GDM1 (cell line): ENCODE measurements around the gene LRRC59.
"Not testable (repeated sequence)": the region's sequence is repeated elsewhere in the genome, so short reads cannot be mapped to it uniquely, and the experiment has no call there.

ENCODE experiments used
- DNase-seq: peaks from one replicate; lab custom pipeline; 2025; lab: John Stamatoyannopoulos, UW

LRRC59 gene

GRCh38 chr17:50397111-50397918 lies at the start of gene LRRC59:
Gene LRRC59, minus strand, starts transcription at chr17:50397523. Its CDS starts 206 bp downstream, at chr17:50397317.
- peak; percentile 80 for DNase-seq

GRCh38 chr17:50445730-50446325 lies 48.5 kb upstream of the LRRC59 start:
- no peak for DNase-seq

GRCh38 chr17:50444841-50445715 lies 47.8 kb upstream of the LRRC59 start:
- no peak for DNase-seq

DNA sequence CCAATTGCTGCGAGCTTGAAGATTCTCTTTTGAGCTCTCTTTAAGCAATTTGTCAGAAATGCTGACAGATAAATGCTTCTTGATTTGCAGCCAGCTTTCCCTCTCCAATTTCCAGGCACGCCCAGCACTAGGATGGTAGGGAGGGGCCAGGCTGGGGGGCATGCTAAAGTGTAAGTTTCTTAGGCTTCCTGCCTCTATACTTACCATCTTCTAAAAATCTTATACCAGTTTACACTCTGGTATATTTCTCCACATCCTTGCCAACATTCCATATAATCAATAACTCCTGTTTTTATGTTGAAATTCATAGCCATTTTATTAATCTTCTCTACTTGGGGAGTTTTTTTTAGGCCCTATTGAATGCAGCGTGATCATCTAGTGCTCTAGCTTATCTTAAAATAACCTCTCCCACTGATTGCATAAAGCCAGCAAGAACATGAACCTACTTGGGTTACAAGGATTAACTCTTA lies 46.2 kb upstream of the LRRC59 start:
- no peak for DNase-seq

DNA sequence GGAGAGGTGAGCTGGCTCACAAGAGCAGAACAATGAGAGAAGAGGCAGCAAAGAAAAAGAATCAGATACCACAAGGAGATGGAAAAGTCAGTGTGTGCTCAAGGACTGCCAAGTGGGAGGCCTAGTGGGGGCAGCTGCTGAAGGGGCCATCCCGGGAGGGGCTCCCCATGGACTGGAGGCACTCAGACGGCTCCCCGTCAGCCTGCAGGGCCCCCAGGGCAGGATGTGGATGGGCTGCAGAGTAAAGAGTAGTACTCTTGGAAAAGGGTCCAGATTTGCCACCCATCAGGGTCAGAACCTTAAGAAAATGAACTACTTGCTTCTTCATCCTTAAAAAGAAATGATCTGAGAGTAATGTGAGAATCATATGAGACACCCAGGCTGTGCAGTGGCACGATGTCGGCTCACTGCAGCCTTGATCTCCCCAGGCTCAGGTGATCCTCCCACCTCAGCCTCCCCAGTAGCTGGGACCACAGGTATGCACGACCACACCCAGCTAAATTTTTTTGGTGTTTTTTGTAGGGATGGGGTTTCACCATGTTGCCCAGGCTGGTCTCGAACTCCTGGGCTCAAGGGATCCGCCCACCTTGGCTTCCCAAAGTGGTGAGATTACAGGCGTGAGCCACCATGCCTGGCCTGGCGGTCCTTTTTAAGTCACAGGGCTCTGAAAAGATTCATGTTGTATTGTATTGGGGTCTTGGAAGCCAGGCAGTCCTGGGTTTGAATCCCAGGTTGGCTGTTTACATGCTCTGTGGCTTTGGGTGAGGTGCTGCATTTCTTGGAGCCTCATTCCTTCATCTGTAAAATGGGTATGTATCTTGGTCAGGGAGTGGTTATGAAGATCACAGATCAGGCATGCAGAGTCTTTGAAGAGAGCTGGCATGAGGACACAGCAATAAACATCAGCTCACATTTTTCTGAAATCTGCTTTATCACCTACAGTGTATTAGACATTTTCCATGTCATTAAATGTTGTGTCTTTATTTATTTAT lies 43.8 kb upstream of the LRRC59 start:
- DNase-seq, result no peak

GRCh38 chr17:50440172-50440837 lies 43.0 kb upstream of the LRRC59 start:
- no peak for DNase-seq

- no peak for DNase-seq
Observed at GRCh38 chr17:50439008-50439407, 41.7 kb upstream of the LRRC59 start.

- no peak for DNase-seq
Observed at GRCh38 chr17:50437409-50437808, 40.1 kb upstream of the LRRC59 start.

- no peak for DNase-seq
Observed at GRCh38 chr17:50432125-50432762, 34.9 kb upstream of the LRRC59 start.

DNA sequence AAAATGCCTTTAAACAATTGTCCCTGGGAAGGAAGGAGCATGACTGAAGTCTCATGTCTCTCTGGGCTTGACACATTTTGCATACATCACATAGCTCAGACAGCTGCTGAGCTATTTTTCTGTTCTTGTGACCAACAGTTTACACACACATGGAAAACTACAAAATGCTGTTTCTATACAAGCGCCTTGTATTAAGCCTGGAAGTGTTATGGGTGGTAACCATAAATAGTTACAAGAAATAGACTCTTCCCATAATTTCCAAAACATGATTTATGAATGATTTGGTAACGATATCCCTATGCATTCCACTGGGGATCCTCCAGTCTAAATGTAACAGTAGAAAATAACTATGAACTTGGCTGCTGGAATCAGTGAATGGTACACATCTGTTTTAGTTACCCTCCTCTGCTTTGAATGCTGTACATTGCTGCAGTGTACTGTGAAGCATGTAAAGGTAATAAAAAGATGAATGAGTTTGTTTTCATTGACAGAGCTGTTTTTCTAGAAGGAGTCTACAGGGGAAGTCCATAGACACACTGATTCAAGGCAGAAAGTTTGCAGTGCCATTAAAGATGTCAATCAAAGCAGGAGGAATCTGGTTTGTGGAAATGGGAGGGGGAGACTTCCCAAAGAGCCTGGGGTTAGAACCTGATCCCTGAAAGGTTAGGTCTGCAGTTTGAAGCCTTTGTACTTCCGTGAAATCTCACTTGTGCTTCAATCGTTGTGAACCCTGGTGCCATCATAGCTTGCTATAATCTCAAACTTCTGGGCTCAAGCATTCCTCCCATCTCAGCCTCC lies 33.7 kb upstream of the LRRC59 start:
- no peak for DNase-seq

DNA sequence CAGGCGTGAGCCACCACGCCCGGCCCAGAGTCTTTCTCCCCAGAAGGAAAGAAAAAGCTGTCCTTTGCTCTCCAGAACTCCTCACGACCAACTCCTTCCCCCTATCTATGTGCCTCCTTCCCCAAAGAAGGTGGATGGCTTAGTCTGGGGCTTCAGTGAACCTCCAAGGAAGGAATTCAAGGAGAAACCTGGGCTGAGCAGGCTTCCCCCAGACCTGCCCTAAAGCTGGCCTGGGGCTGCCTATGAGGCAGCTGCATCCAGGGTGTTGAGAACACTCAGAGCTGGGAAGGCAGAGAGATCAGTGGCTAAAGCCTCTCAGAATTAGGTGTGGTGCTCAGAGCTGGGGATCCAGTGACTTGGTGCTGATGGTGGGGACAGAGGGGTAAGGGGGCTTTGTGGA lies 32.5 kb upstream of the LRRC59 start:
- no peak for DNase-seq

- no peak for DNase-seq
Observed at GRCh38 chr17:50428831-50429424, 31.6 kb upstream of the LRRC59 start.

DNA sequence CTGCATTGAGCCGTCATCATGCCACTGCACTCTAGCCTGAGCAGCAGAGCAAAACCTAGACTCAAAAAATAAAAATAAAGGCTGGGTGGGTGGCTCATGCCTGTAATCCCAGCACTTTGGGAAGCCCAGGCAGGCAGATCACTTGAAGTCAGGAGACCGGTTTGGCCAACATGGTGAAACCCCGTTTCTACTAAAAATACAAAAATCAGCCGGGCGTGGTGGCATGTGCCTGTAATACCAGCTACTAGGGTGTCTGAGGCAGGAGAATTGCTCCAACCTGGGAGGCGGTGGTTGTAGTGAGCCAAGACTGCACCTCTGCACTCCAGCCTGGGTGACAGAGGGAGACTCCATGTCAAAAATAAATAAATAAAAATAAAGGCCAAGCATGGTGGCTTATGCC lies 30.8 kb upstream of the LRRC59 start:
- DNase-seq, result not testable (repeated sequence)

- DNase-seq, result peak; percentile 6
Observed at GRCh38 chr17:50426814-50427787, 29.8 kb upstream of the LRRC59 start.

DNA sequence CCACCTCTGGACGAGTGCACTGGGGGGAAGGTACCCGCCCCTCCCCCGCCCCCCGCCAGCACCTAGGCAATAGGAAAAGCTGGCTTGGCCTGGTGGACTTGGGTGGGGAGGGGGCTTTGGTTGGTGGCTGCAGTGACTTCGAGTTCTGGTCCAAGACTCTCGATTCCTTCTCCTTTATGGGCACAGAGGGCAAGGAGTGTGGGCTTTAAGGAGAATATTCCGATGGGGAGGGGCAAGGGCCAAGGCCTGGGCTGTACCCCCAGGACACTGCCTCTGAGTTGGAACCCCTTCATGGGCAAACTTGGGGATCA lies 29.1 kb upstream of the LRRC59 start:
- no peak for DNase-seq

GRCh38 chr17:50425682-50426471 lies 28.6 kb upstream of the LRRC59 start, which contains the start of gene ACSF2:
Gene ACSF2, plus strand, starts transcription at chr17:50426218. Its CDS starts 44 bp downstream, at chr17:50426262.
- DNase-seq, result peak; percentile 58
